Fibroblast of lung (primary cell): ENCODE results near the gene FAM111A.

ENCODE experiments used
- CTCF ChIP-seq, 2 donors: IDR thresholded peaks in 1 of 2; conservative IDR thresholded peaks in 1 of 2; 1 replicate in 1 of 2; 2 replicates in 1 of 2; pipeline ENCODE4 v1.5.1; 2011 to 2012; ENCODE audit warnings: low read length in 2 of 2, control low read depth in 1 of 2, inconsistent platforms in 1 of 2, low read depth in 1 of 2, mild to moderate bottlenecking in 1 of 2
- EZH2 ChIP-seq: IDR thresholded peaks from 2 replicates; pipeline ENCODE4 v1.5.1; 2012; ENCODE audit warnings: low read length, control low read depth, mild to moderate bottlenecking; ENCODE audit errors: missing control alignments

GRCh38 chr11:59141673-59142460 is 789 bp upstream of the FAM111A start:
- TF ChIP-seq CTCF (conservative IDR thresholded peaks at IDR 0.05 in 1 of 2, IDR thresholded peaks at IDR 0.05 in 1 of 2; ENCODE audit: low read depth in 1 of 2, low read length in 2 of 2) (no peak), EZH2 (no peak)
